Measurements from ENCODE around the gene KHDRBS1.
A peak's percentile ranks its signal among the peaks of the same experiment; 100 is the strongest.
"Not testable (repeated sequence)": the region's sequence is repeated elsewhere in the genome, so short reads cannot be mapped to it uniquely, and the experiment has no call there.

Gene KHDRBS1

GRCh38 chr1:32062867-32063230 is 49.2 kb downstream of the KHDRBS1 start:
- DNase-seq (ENCODE audit: low read depth), result peak; percentile 47
- TF ChIP-seq CTCF (conservative IDR thresholded peaks at IDR 0.05; ENCODE audit: low read length), result no peak
- no peak overlapping the region for H3K4me3 ChIP-seq (ENCODE audit: low read length)

- no peak overlapping the region for H3K4me3 ChIP-seq (ENCODE audit: low read length)
- DNase-seq (ENCODE audit: low read depth), result peak; percentile 74
- peak; percentile 76 for TF ChIP-seq CTCF (conservative IDR thresholded peaks at IDR 0.05; ENCODE audit: low read length)
Observed at GRCh38 chr1:32063261-32063681, 49.6 kb downstream of the KHDRBS1 start.

- H3K4me3 ChIP-seq (ENCODE audit: low read length); DNase-seq (ENCODE audit: low read depth): not testable (repeated sequence)
Observed at GRCh38 chr1:32065613-32066488, 52.2 kb downstream of the KHDRBS1 start.

GRCh38 chr1:32066489-32066873 is 52.8 kb downstream of the KHDRBS1 start:
- TF ChIP-seq CTCF (conservative IDR thresholded peaks at IDR 0.05; ENCODE audit: low read length), result no peak
- H3K4me3 ChIP-seq (ENCODE audit: low read length), result no peak overlapping the region
- peak; percentile 77 for DNase-seq (ENCODE audit: low read depth)

DNA sequence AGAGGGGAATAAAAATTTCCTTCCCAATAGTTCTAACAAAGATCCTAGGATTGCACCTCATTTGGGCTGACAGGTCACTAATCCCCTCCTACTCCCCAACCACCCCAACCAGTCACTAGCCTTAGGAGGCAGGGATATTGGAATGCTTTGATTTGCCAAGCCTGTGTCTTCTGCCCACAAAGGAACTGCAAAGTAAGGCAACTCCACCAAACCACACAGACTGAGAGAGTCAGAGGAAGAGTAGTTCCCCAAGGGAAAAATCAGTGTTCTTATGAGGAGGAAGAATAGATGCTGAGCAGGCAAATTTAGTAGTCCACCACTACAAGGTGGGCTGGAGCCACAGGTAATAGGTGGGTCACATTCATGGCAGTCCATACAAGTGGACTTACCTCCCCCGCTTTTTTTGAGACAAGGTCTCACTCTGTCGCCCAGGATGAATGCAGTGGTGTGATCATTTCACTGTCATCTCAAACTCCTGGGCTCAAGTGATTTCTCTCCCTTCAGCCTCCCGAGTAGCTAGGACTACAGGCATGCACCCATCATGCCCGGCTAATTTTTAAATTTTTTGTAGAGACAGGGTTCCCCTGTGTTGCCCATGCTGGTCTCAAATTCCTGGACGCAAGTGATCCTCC is 55.4 kb downstream of the KHDRBS1 start:
- TF ChIP-seq CTCF (conservative IDR thresholded peaks at IDR 0.05; ENCODE audit: low read length), result no peak
- H3K4me3 ChIP-seq (ENCODE audit: low read length), result no peak overlapping the region
- DNase-seq (ENCODE audit: low read depth), result peak; percentile 79

DNA sequence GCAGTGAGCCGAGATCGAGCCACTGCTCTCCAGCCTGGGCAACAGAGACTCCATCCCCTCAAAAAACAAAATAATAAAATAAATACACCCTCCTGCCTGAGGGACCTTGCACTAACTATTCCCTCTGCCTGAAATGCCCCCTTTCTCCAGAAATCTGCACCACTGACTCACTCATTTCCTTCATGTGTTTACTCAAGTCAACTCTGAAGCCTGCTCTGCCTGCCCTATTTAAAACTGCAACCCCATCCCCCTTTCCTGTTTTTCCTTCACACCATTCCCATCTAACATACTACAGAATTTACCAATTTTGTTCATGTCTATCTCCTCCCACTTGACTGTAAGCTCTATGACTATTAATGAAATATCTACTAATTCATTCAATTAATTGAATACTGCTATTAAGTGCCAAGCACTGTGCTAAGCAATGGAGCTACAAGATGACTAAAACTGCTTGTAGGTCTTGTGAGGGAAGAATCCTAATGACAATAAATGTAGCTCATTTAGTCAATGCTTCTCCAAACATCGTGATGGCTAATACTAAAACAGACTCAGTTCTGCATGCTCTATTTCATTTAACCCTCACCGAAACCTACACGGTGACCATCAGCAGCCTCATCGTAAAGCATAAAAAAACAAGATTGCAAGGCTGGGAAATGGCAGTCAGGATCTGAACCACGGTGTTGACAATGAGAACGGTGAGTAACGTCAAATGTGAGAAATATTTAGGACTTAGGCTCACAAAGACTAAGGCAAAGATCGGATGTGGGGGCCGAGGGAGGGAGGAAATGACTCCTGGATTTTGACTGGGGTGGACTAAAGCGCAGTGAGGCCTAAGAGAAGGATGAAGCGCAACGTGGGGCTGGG is 58.3 kb downstream of the KHDRBS1 start:
- peak; percentile 49 for DNase-seq (ENCODE audit: low read depth)
- TF ChIP-seq CTCF (conservative IDR thresholded peaks at IDR 0.05; ENCODE audit: low read length), result no peak
- H3K4me3 ChIP-seq (ENCODE audit: low read length), result peak overlapping the region; percentile 92

- peak; percentile 93 for DNase-seq (ENCODE audit: low read depth)
- TF ChIP-seq CTCF (conservative IDR thresholded peaks at IDR 0.05; ENCODE audit: low read length), result peak; percentile 18; the same call in 1 of the 2 replicates
- peak within 1 kb of the TSS; percentile 92 for H3K4me3 ChIP-seq (ENCODE audit: low read length)
Observed at GRCh38 chr1:32072622-32073298, 59.1 kb downstream of the KHDRBS1 start, which contains the start of gene TMEM39B. Gene TMEM39B, plus strand, starts transcription at chr1:32072939. Its CDS starts 109 bp downstream, at chr1:32073048.

Data from AG10803 (cell line).